GM23338 (cell line): ENCODE results near the gene ASB8. TPM values are rescaled to one million over a fixed set of nuclear protein-coding genes. Genes with fewer than 3 reads are reported as not detected.

Experiments used
- ATAC-seq: fragments of 200-7000 bp; cut with Tn5 transposase; 3 replicates; pipeline ENCODE4 v1.9.1; 2020
- DNase-seq: peaks from one replicate; pipeline ENCODE4 v3.0.0-alpha.2; 2015; ENCODE audit warnings: low spot score
- H2AFZ ChIP-seq: fragments of 200-600 bp; sonication (generic); 2 replicates; pipeline ENCODE4 v1.8.0; 2016; ENCODE audit warnings: antibody characterized with exemption, mild to moderate bottlenecking, moderate library complexity
- H3F3A ChIP-seq: fragments of 200-600 bp; sonication (generic); replicated peaks from 2 replicates; pipeline ENCODE4 v1.8.0; 2017; ENCODE audit warnings: antibody characterized with exemption, mixed run types, low read depth
- H3K27ac ChIP-seq: fragments of 200-600 bp; sonication (generic); 2 replicates; pipeline ENCODE4 v1.6.1; 2016; ENCODE audit warnings: low read depth
- H3K27me3 ChIP-seq: fragments of 200-600 bp; sonication (generic); 2 replicates; pipeline ENCODE4 v1.8.0; 2016; ENCODE audit warnings: mild to moderate bottlenecking, mixed run types, moderate library complexity; ENCODE audit not compliant: insufficient read depth
- H3K36me3 ChIP-seq: fragments of 200-600 bp; sonication (generic); 2 replicates; pipeline ENCODE4 v1.8.0; 2016; ENCODE audit warnings: mild to moderate bottlenecking; ENCODE audit not compliant: insufficient read depth
- H3K4me1 ChIP-seq: fragments of 200-600 bp; sonication (generic); 2 replicates; pipeline ENCODE4 v1.8.0; 2016; ENCODE audit warnings: mild to moderate bottlenecking, moderate library complexity; ENCODE audit not compliant: insufficient read depth
- H3K4me2 ChIP-seq: fragments of 200-600 bp; sonication (generic); 2 replicates; pipeline ENCODE4 v1.7.1; 2017; ENCODE audit warnings: mixed run types
- H3K4me3 ChIP-seq: fragments of 200-600 bp; sonication (generic); 2 replicates; pipeline ENCODE4 v1.6.1; 2016; ENCODE audit warnings: mixed run types
- H3K79me2 ChIP-seq: fragments of 200-600 bp; sonication (generic); replicated peaks from 2 replicates; pipeline ENCODE4 v1.8.0; 2017; ENCODE audit warnings: mild to moderate bottlenecking; ENCODE audit not compliant: insufficient read depth
- H3K9me2 ChIP-seq: fragments of 200-600 bp; sonication (generic); 2 replicates; pipeline ENCODE4 v1.8.0; 2017; ENCODE audit not compliant: insufficient read depth
- H4K20me1 ChIP-seq: fragments of 200-600 bp; sonication (generic); replicated peaks from 2 replicates; pipeline ENCODE4 v1.8.0; 2017; ENCODE audit warnings: mild to moderate bottlenecking; ENCODE audit not compliant: insufficient read depth
- H3K27ac Mint-ChIP-seq: 2 replicates; pipeline ENCODE4 v1.8.0; 2020; ENCODE audit warnings: inconsistent platforms, mild to moderate bottlenecking, moderate library complexity, mixed read lengths
- H3K27me3 Mint-ChIP-seq: 3 replicates; pipeline ENCODE4 v1.8.0; 2022; ENCODE audit warnings: low read depth, mild to moderate bottlenecking, moderate library complexity, mixed read lengths, inconsistent platforms; ENCODE audit not compliant: insufficient read depth, poor library complexity
- H3K36me3 Mint-ChIP-seq: 3 replicates; pipeline ENCODE4 v1.8.0; 2021; ENCODE audit warnings: low read depth, mild to moderate bottlenecking, inconsistent platforms, moderate library complexity, mixed read lengths
- H3K4me1 Mint-ChIP-seq: 3 replicates; pipeline ENCODE4 v1.8.0; 2020; ENCODE audit warnings: mild to moderate bottlenecking, inconsistent platforms, mixed read lengths
- H3K4me3 Mint-ChIP-seq: 3 replicates; pipeline ENCODE4 v1.8.0; 2021; ENCODE audit warnings: moderate library complexity, mild to moderate bottlenecking, inconsistent platforms, mixed read lengths
- H3K9me3 Mint-ChIP-seq: 3 replicates; pipeline ENCODE4 v1.8.0; 2020; ENCODE audit warnings: moderate library complexity, mild to moderate bottlenecking, inconsistent platforms, mixed read lengths
- EZH2 ChIP-seq: fragments of 200-600 bp; sonication (generic); IDR thresholded peaks from one replicate; pipeline ENCODE4 v1.8.0; 2017; ENCODE audit warnings: antibody characterized with exemption, mild to moderate bottlenecking, low read depth; ENCODE audit not compliant: unreplicated experiment
- EZH2phosphoT487 ChIP-seq: fragments of 200-600 bp; sonication (generic); IDR thresholded peaks from one replicate; pipeline ENCODE4 v1.8.1; 2018; ENCODE audit warnings: antibody characterized with exemption; ENCODE audit not compliant: unreplicated experiment
- POLR2AphosphoS5 ChIP-seq: IDR thresholded peaks from 2 replicates; pipeline ENCODE4 v1.6.1; 2016; ENCODE audit warnings: antibody characterized with exemption, low read depth
- REST ChIP-seq: IDR thresholded peaks from one replicate; pipeline ENCODE4 v1.6.1; 2018; ENCODE audit warnings: antibody characterized with exemption; ENCODE audit not compliant: unreplicated experiment
- polyA plus RNA-seq: library from polyadenylated mRNA; unstranded; fragments of >200 nt; fragmentation: Nextera tagmentation; extraction: Ambion mirVana; gene quantifications from 2 replicates; pipeline ENCODE4 v1.2.1, GENCODE V29; 2016
- total RNA-seq: library from RNA; depleted of rRNA; stranded (reverse); fragments of >200 nt; shearing (Covaris generic); gene quantifications from 2 replicates; pipeline ENCODE4 v1.2.3, GENCODE V29; 2014
- TF ChIP-seq, protein P1 (sequence below): IDR thresholded peaks from 2 replicates; pipeline ENCODE4 v1.6.1; 2016; ENCODE audit warnings: antibody characterized with exemption
- TF ChIP-seq, protein P2 (sequence below), 2 experiments: fragments of 200-600 bp in 1 of 2; sonication (generic) in 1 of 2; conservative IDR thresholded peaks; 2 replicates each; pipeline versions ENCODE4 v1.5.1 to v1.6.1; 2016 to 2017; ENCODE audit warnings: antibody characterized with exemption in 2 of 2, low read depth in 2 of 2, mild to moderate bottlenecking in 2 of 2, moderate library complexity in 1 of 2

Gene ASB8
- total and polyA plus RNA-seq, 2 experiments from 2014 or later = 5.4 to 8.4 TPM

DNA sequence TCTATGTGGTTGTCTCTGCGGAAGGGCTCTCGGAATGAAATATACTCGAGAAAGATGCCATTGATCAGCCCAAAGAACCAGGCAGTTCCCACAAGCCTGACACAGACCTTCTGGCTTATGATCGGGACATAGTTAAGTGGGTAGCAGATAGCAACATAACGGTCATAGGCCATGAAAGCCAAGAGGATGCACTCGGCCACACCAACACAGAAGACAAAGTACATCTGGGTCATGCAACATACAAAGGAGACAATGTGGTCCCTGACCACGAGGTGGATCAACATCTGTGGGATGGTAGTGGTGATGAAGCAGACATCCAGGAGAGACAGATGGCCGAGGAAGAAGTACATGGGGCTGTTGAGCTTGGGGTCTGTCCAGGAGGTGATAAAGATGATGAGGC, 45.5 kb upstream of the ASB8 start (continued):
- TF ChIP-seq REST (no peak), EZH2phosphoT487 (no peak)

DNA sequence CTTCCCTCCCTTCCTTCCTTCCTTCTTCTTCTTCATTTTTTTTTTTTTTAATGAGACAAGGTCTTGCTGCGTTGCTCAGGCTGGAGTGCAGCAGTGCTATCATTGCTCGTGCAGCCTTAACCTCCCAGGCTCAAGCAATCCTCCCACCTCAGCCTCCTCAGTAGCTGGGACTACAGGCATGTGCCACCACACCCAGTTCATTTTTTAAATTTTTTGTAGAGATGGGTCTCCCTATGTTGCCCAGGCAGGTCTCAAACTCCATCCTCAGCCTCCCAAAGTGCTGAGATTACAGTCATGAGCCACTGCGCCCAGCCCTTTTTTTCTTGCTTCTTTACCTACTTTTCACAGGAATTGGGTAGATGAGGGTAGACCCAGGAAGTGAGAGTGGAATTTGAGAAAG, 44.2 kb upstream of the ASB8 start:
- Histone ChIP-seq H3K36me3 (0 out of 2 replicates have a peak, but pooled peaks cover 9% of the 10 kb centered on the region), H3K9me2 (no peaks in the 10 kb centered on the region), H3K4me3 (no peak overlapping the region), H4K20me1 (no peaks in the 10 kb centered on the region), H3K4me2 (no peak overlapping the region), H3K4me1 (peaks cover 8% of the 10 kb centered on the region), H3K79me2 (no peaks in the 10 kb centered on the region), H3F3A (no peaks in the 10 kb centered on the region), H3K27ac (no peak overlapping the region), H3K27me3 (peaks cover 59% of the 10 kb centered on the region), H2AFZ (no peak overlapping the region)
- DNase-seq = no peak
- Mint-ChIP-seq H3K27me3 (peaks cover 49% of the 10 kb centered on the region), H3K36me3 (peaks cover 36% of the 10 kb centered on the region), H3K4me3 (no peak overlapping the region), H3K4me1 (peaks cover 10% of the 10 kb centered on the region; the same call in 2 of the 3 replicates), H3K27ac (no peak overlapping the region), H3K9me3 (peaks cover 44% of the 10 kb centered on the region)
- TF ChIP-seq, protein P1, sequence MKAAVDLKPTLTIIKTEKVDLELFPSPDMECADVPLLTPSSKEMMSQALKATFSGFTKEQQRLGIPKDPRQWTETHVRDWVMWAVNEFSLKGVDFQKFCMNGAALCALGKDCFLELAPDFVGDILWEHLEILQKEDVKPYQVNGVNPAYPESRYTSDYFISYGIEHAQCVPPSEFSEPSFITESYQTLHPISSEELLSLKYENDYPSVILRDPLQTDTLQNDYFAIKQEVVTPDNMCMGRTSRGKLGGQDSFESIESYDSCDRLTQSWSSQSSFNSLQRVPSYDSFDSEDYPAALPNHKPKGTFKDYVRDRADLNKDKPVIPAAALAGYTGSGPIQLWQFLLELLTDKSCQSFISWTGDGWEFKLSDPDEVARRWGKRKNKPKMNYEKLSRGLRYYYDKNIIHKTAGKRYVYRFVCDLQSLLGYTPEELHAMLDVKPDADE = no peak
- TF ChIP-seq, protein P2, sequence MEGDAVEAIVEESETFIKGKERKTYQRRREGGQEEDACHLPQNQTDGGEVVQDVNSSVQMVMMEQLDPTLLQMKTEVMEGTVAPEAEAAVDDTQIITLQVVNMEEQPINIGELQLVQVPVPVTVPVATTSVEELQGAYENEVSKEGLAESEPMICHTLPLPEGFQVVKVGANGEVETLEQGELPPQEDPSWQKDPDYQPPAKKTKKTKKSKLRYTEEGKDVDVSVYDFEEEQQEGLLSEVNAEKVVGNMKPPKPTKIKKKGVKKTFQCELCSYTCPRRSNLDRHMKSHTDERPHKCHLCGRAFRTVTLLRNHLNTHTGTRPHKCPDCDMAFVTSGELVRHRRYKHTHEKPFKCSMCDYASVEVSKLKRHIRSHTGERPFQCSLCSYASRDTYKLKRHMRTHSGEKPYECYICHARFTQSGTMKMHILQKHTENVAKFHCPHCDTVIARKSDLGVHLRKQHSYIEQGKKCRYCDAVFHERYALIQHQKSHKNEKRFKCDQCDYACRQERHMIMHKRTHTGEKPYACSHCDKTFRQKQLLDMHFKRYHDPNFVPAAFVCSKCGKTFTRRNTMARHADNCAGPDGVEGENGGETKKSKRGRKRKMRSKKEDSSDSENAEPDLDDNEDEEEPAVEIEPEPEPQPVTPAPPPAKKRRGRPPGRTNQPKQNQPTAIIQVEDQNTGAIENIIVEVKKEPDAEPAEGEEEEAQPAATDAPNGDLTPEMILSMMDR (conservative IDR thresholded peaks at IDR 0.05; ENCODE audit: low read depth in 2 of 2) = no peak
- TF ChIP-seq REST (no peak), POLR2AphosphoS5 (no peak), EZH2 (no peak)
- ATAC-seq = no peak
